Measurements from ENCODE around the gene ATAD3B.
"Not testable (repeated sequence)": the region's sequence is repeated elsewhere in the genome, so short reads cannot be mapped to it uniquely, and the experiment has no call there.

Gene ATAD3B

DNA sequence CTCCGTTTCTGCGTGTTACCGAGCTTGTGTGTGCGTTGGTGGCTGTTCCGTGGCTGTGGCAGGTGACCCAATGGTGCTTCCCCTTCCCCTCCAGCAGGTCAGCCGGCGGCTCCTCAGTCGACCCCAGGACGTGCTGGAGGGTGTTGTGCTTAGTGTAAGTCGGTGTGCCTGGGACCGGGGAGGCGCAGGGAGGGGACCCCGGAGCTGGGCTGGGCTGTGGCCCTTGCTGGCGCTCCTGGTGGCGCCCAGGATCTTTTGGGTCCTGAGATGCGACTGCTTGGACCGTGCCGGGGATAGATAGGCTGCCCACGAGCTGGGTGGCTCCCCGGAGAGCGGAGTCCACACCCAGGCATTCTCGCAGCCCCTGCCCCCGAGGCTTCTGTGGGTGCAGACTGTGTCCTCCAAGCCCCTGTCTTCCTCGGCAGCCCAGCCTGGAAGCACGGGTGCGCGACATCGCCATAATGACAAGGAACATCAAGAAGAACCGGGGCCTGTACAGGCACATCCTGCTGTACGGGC, 16.1 kb upstream of the ATAD3B start:
- TF ChIP-seq CTCF (IDR thresholded peaks at IDR 0.05; ENCODE audit: insufficient read depth, low read depth, low read length, missing control alignments) = no peak
- DNase-seq (ENCODE audit: low read depth) = no peak

GRCh38 chr1:1455934-1456333, 15.6 kb upstream of the ATAD3B start:
- not testable (repeated sequence) for H3K4me3 ChIP-seq (ENCODE audit: low read length); DNase-seq (ENCODE audit: low read depth)

More for the DNA sequence above, 16.1 kb upstream of the ATAD3B start:
- no peak overlapping the region for H3K4me3 ChIP-seq (ENCODE audit: low read length)

- not testable (repeated sequence) for DNase-seq (ENCODE audit: low read depth); H3K4me3 ChIP-seq (ENCODE audit: low read length)
Observed at GRCh38 chr1:1456683-1457255, 14.8 kb upstream of the ATAD3B start.

DNA sequence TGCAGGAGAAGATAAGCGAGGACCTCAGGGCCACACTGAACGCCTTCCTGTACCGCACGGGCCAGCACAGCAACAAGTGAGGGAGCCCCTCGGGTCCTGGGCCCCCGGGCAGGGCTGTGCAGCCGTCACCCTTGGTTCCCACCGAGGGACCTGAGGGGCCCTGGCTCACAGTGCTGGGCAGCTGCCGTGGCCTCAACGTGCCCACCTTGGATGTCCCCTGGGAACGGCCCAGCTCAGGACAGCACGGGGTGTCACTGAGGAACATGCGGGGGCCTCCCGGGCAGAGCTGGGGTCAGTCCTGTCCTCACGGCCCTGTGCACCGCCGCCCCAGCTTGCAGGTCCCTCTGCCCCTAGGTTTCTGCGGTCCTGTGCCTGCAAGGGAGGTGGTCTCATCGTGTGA, 12.4 kb upstream of the ATAD3B start:
- not testable (repeated sequence) for DNase-seq (ENCODE audit: low read depth); H3K4me3 ChIP-seq (ENCODE audit: low read length)

- not testable (repeated sequence) for H3K4me3 ChIP-seq (ENCODE audit: low read length); DNase-seq (ENCODE audit: low read depth)
Observed at GRCh38 chr1:1459711-1460110, 11.9 kb upstream of the ATAD3B start.

- no peak for TF ChIP-seq CTCF (IDR thresholded peaks at IDR 0.05; ENCODE audit: insufficient read depth, low read depth, low read length, missing control alignments)
- no peak overlapping the region for H3K4me3 ChIP-seq (ENCODE audit: low read length)
- no peak for DNase-seq (ENCODE audit: low read depth)
Observed at GRCh38 chr1:1460540-1461130, 10.9 kb upstream of the ATAD3B start.

GRCh38 chr1:1461721-1462317, 9.7 kb upstream of the ATAD3B start:
- no peak for DNase-seq (ENCODE audit: low read depth)
- H3K4me3 ChIP-seq (ENCODE audit: low read length) = no peak overlapping the region
- no peak for TF ChIP-seq CTCF (IDR thresholded peaks at IDR 0.05; ENCODE audit: insufficient read depth, low read depth, low read length, missing control alignments)

DNA sequence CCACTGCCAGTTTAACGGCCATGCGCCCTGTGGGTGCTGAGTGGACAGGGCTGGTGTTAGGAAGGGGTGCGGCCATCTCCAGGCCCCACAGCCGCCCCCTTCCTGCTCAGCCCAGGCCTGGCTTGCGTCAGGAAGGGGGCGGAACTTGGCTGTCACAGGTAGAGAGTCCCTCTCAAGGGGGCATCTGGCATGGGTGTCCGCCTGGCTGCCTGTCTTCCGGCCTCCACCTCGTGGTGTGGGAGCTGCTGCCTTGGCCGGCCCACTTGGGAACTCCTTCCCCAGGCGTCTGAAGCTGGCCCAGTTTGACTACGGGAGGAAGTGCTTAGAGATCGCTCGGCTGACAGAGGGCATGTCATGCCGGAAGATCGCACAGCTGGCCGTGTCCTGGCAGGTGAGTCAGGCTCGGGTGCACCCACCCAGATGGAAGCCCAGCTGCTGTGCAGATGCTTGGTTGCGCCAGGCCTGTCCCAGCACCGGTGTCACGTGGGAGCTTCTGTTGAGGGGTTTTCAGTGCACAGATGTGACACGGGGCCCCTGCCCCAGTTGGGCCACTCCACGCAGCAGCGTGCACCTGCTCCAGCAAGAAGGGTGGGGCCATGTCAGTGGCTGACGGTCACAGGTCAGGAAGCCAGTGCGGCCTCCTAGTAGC, 9.1 kb upstream of the ATAD3B start:
- DNase-seq (ENCODE audit: low read depth) = peak; percentile 75
- no peak for TF ChIP-seq CTCF (IDR thresholded peaks at IDR 0.05; ENCODE audit: insufficient read depth, low read depth, low read length, missing control alignments)
- no peak overlapping the region for H3K4me3 ChIP-seq (ENCODE audit: low read length)

DNA sequence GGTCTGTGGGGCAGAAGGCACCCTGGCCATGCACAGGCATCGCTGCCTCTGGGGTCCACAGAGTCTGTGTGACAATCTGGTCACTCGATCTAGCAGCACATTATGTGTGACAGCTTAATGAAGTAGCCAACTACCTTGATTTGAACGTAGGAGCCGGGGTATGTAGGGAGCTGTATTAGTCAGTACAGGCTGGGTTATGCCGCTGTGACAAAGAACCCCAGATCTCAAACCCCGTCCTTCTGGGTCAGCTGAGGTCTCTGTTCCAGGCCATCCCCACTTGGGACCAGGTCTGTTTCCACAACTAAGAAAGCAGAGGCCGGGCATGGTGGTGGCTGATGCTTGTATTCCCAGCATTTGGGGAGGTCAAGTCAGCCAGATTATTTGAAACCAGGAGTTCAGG, 8.3 kb upstream of the ATAD3B start:
- H3K4me3 ChIP-seq (ENCODE audit: low read length) = no peak overlapping the region
- DNase-seq (ENCODE audit: low read depth) = no peak
- no peak for TF ChIP-seq CTCF (IDR thresholded peaks at IDR 0.05; ENCODE audit: insufficient read depth, low read depth, low read length, missing control alignments)

- DNase-seq (ENCODE audit: low read depth); H3K4me3 ChIP-seq (ENCODE audit: low read length): not testable (repeated sequence)
Observed at GRCh38 chr1:1468196-1468985, 3.2 kb upstream of the ATAD3B start.
